ENCODE data around the gene EPHA3.

DNA sequence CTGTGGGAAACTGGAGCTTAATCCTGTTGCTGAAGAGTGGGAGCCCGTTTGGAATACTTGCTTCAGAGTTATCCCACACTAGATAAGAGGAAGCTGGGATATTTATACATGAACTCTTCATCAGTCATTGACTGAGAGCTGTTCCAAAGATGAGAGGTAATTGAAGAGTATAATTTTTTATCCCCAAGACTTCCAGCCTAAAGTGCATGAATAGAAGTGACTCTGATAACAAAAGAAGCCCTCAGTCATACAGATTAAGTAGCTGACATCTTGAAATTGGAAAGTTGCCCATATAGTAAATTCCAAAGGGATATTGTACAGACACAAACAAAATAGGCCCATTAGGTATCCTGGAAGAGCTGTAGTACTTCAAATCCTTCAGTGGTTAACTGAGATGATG is 268.0 kb downstream of the EPHA3 start:
- no peak for TF ChIP-seq POLR2A (IDR thresholded peaks at IDR 0.05)
- TF ChIP-seq, protein P1, sequence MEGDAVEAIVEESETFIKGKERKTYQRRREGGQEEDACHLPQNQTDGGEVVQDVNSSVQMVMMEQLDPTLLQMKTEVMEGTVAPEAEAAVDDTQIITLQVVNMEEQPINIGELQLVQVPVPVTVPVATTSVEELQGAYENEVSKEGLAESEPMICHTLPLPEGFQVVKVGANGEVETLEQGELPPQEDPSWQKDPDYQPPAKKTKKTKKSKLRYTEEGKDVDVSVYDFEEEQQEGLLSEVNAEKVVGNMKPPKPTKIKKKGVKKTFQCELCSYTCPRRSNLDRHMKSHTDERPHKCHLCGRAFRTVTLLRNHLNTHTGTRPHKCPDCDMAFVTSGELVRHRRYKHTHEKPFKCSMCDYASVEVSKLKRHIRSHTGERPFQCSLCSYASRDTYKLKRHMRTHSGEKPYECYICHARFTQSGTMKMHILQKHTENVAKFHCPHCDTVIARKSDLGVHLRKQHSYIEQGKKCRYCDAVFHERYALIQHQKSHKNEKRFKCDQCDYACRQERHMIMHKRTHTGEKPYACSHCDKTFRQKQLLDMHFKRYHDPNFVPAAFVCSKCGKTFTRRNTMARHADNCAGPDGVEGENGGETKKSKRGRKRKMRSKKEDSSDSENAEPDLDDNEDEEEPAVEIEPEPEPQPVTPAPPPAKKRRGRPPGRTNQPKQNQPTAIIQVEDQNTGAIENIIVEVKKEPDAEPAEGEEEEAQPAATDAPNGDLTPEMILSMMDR (IDR thresholded peaks at IDR 0.05), result no peak
